Endothelial cell of umbilical vein (primary cell): ENCODE measurements around the gene ALDOA. TPM values are rescaled to one million over a fixed set of nuclear protein-coding genes. Genes with fewer than 3 reads are reported as not detected.

Experiments used
- BruUV-seq: library from RNA; stranded (reverse); fragments of 400-500 nt; replicated peaks from 2 replicates; lab custom pipeline; 2021; lab: Mats Ljungman, UMichigan
- CTCF ChIA-PET: fragments of 300-600, 350-600 bp; sonication (Branson Sonifier 250); formaldehyde crosslinking; loops from one replicate; lab custom pipeline; 2021; ENCODE audit warnings: antibody characterized with exemption, inconsistent platforms; lab: Charles Lee
- POLR2A ChIA-PET: fragments of 300-600, 350-600 bp; sonication (Branson Sonifier 250); formaldehyde crosslinking; loops from one replicate; lab custom pipeline; 2021; ENCODE audit warnings: antibody characterized with exemption, inconsistent platforms; lab: Charles Lee
- DNase-seq: peaks from one replicate; pipeline ENCODE4 v3.0.0-alpha.2; 2011; ENCODE audit warnings: low read depth, low spot score
- FAIRE-seq: peaks from 2 replicates; lab custom pipeline; 2011; peaks lifted over from hg19 to GRCh38; lab: Jason Lieb, UNC
- H2AFZ ChIP-seq: 2 replicates; pipeline ENCODE4 v1.6.0; 2012; ENCODE audit warnings: low read depth, low read length, control low read depth, inconsistent platforms
- H3K27ac ChIP-seq: 2 replicates; pipeline ENCODE4 v1.5.1; 2011; ENCODE audit warnings: low read depth, mild to moderate bottlenecking, control low read depth, low read length, moderate library complexity; ENCODE audit not compliant: insufficient read depth
- H3K27me3 ChIP-seq, 2 experiments: 2 replicates each; pipeline versions ENCODE4 v1.6.0 to v1.6.1; 2011; ENCODE audit warnings: low read length in 2 of 2, mixed read lengths in 1 of 2; ENCODE audit not compliant: control insufficient read depth in 2 of 2, insufficient read depth in 2 of 2
- H3K36me3 ChIP-seq, 2 experiments: 2 replicates in 1 of 2; 3 replicates in 1 of 2; pipeline ENCODE4 v1.5.1; 2011; ENCODE audit warnings: low read length in 2 of 2, mild to moderate bottlenecking in 1 of 2, moderate library complexity in 1 of 2; ENCODE audit not compliant: control insufficient read depth in 2 of 2, insufficient read depth in 2 of 2; ENCODE audit errors: extremely low read depth in 1 of 2
- H3K4me1 ChIP-seq: 3 replicates; pipeline ENCODE4 v1.5.1; 2011; ENCODE audit warnings: mild to moderate bottlenecking, low read length; ENCODE audit not compliant: control insufficient read depth, insufficient read depth; ENCODE audit errors: extremely low read depth
- H3K4me2 ChIP-seq: 2 replicates; pipeline ENCODE4 v1.6.1; 2011; ENCODE audit warnings: low read length, control low read depth, mixed read lengths; ENCODE audit not compliant: insufficient read depth
- H3K4me3 ChIP-seq, 3 experiments: fragments of 200-600 bp in 1 of 3; sonication (generic), shearing (Covaris generic) in 1 of 3; replicated peaks in 1 of 3; 2 replicates each; pipeline ENCODE4 v1.5.1; 2011 to 2016; ENCODE audit warnings: control low read depth in 3 of 3, low read length in 3 of 3, mild to moderate bottlenecking in 2 of 3, inconsistent platforms in 1 of 3, low read depth in 1 of 3, moderate library complexity in 1 of 3; ENCODE audit not compliant: insufficient read depth in 1 of 3
- H3K79me2 ChIP-seq: 2 replicates; pipeline ENCODE4 v1.6.0; 2012; ENCODE audit warnings: low read length, inconsistent platforms; ENCODE audit not compliant: control insufficient read depth, insufficient read depth
- H3K9ac ChIP-seq: replicated peaks from 2 replicates; pipeline ENCODE3; 2011; ENCODE audit warnings: low read length, control low read depth; ENCODE audit not compliant: insufficient read depth; ENCODE audit errors: extremely low read depth
- H3K9me1 ChIP-seq: replicated peaks from 3 replicates; pipeline ENCODE4 v1.6.0; 2011; ENCODE audit warnings: mild to moderate bottlenecking, low read length; ENCODE audit not compliant: control insufficient read depth, insufficient read depth; ENCODE audit errors: extremely low read depth
- H3K9me3 ChIP-seq: replicated peaks from 2 replicates; pipeline ENCODE4 v1.5.1; 2012; ENCODE audit warnings: low read length, inconsistent platforms; ENCODE audit not compliant: control insufficient read depth, insufficient read depth
- H4K20me1 ChIP-seq: replicated peaks from 2 replicates; pipeline ENCODE3; 2011; ENCODE audit warnings: mild to moderate bottlenecking, low read length; ENCODE audit not compliant: control insufficient read depth, insufficient read depth; ENCODE audit errors: extremely low read depth
- CTCF ChIP-seq, 2 donors: IDR thresholded peaks; 1 replicate in 1 of 2; 2 replicates in 1 of 2; pipeline ENCODE4 v1.5.1; 2011; ENCODE audit warnings: low read length in 2 of 2, mild to moderate bottlenecking in 2 of 2, moderate library complexity in 2 of 2, control low read depth in 1 of 2, inconsistent platforms in 1 of 2, low read depth in 1 of 2; ENCODE audit not compliant: insufficient read depth in 1 of 2; ENCODE audit errors: extremely low read depth in 1 of 2
- EZH2 ChIP-seq: IDR thresholded peaks from 2 replicates; pipeline ENCODE4 v1.6.1; 2012; ENCODE audit warnings: borderline replicate concordance, low read depth, mild to moderate bottlenecking, moderate library complexity, low read length, inconsistent platforms; ENCODE audit not compliant: severe bottlenecking
- FOS ChIP-seq: IDR thresholded peaks from 2 replicates; pipeline ENCODE4 v1.6.1; 2011; ENCODE audit warnings: mild to moderate bottlenecking, low read length, moderate library complexity, borderline replicate concordance; ENCODE audit not compliant: insufficient read depth
- GATA2 ChIP-seq: IDR thresholded peaks from 2 replicates; pipeline ENCODE4 v1.7.0; 2011; ENCODE audit warnings: low read depth, mild to moderate bottlenecking, moderate library complexity, mixed read lengths, low read length; ENCODE audit not compliant: insufficient read length, insufficient read depth
- JUN ChIP-seq: IDR thresholded peaks from 2 replicates; pipeline ENCODE4 v1.6.1; 2011; ENCODE audit warnings: borderline replicate concordance, low read depth; ENCODE audit not compliant: insufficient read length, insufficient read depth
- MAX ChIP-seq: IDR thresholded peaks from 2 replicates; pipeline ENCODE4 v1.6.1; 2011; ENCODE audit not compliant: insufficient read depth, insufficient read length
- MYC ChIP-seq: IDR thresholded peaks from one replicate; pipeline ENCODE4 v1.6.1; 2011; ENCODE audit warnings: mild to moderate bottlenecking, low read depth, low read length
- POLR2A ChIP-seq: IDR thresholded peaks from 2 replicates; pipeline ENCODE4 v1.6.1; 2012; ENCODE audit warnings: low read depth, mild to moderate bottlenecking, control low read depth, low read length
- POLR2AphosphoS5 ChIP-seq: IDR thresholded peaks from 2 replicates; pipeline ENCODE4 v1.6.1; 2012; ENCODE audit warnings: low read depth, mild to moderate bottlenecking, control low read depth, low read length, moderate library complexity; ENCODE audit not compliant: insufficient read depth
- dilution Hi-C: fragments of 300-500 bp; cut with MboI; formaldehyde crosslinking; loops from one replicate; pipeline ENCODE4 v1.15.0; 2019; ENCODE audit warnings: low sequenced_read_pairs; ENCODE audit not compliant: extremely low pct_ligation_motif_present
- intact Hi-C: fragments of 100-400 bp; cut with micrococcal nuclease; formaldehyde crosslinking; loops from one replicate; pipeline ENCODE4 v1.10.0; 2022
- polyA plus RNA-seq, 4 experiments: library from polyadenylated mRNA; depleted of rRNA in 3 of 4; stranded (reverse) in 3 of 4; unstranded in 1 of 4; fragments of >200 nt; gene quantifications; 2 replicates each; pipeline versions ENCODE4 v1.2.1 to v1.2.3, GENCODE V29; 2011 to 2012; ENCODE audit warnings: missing spikeins in 1 of 4
- total RNA-seq: library from RNA; stranded (reverse); gene quantifications from 2 replicates; pipeline ENCODE4 v1.2.3, GENCODE V29; 2021

ALDOA gene
- total and polyA plus RNA-seq, 2 donors (not counting 3 experiments of a cell fraction or from before 2014, with no cell fraction given), result 871 to 1,114 TPM

- peaks cover 19 to 20% of the 10 kb centered on the region in 2 experiments for H3K27me3 ChIP-seq
- no peak within 1 kb of the TSS for H2AFZ ChIP-seq
Measured at GRCh38 chr16:30030841-30031413, 34.6 kb upstream of the ALDOA start, which contains the start of gene TLCD3B. TLCD3B (minus strand) TSS chr16:30031271; CDS start chr16:30030527, 744 bp downstream.

GRCh38 chr16:30031477-30031918, 34.1 kb upstream of the ALDOA start:
- no peak overlapping the region for H3K27ac ChIP-seq
- FAIRE-seq (no peak), DNase-seq (no peak)
- no peaks in the 10 kb centered on the region for H3K79me2 ChIP-seq
- ChIA-PET CTCF (interaction anchor here (0.5 to 3.1 kb wide), 29 partner anchors 8 to 567 kb away, joined by 3 to 79 read pairs (median 4); partner anchors contain the start of genes C16orf92, PAGR1, TAOK2 and TBX6), POLR2A (interaction anchor here (0.7 kb wide), 1 partner anchor 34 kb away, joined by 3 read pairs; the partner anchor contains the start of gene ALDOA)
- dilution Hi-C loops (no loop called here), intact Hi-C loops (no loop called here)
- no peaks in the 10 kb centered on the region for H3K36me3 ChIP-seq
- H3K4me3 ChIP-seq, result no peak overlapping the region
- BruUV-seq, result no TSS peak
- H2AFZ ChIP-seq, result no peak overlapping the region
- peaks cover 19 to 20% of the 10 kb centered on the region in 2 experiments for H3K27me3 ChIP-seq
- H4K20me1 ChIP-seq, result no peaks in the 10 kb centered on the region
- no peaks in the 10 kb centered on the region for H3K9me1 ChIP-seq
- TF ChIP-seq GATA2 (no peak), MYC (no peak), EZH2 (no peak), POLR2A (no peak), CTCF (IDR thresholded peaks at IDR 0.05; ENCODE audit: extremely low read depth in 1 of 2, insufficient read depth in 1 of 2, low read depth in 1 of 2, low read length in 2 of 2) (no peak), MAX (no peak), JUN (no peak), POLR2AphosphoS5 (no peak), FOS (no peak)
- H3K9ac ChIP-seq, result no peak overlapping the region
- H3K9me3 ChIP-seq, result no peaks in the 10 kb centered on the region
- no peaks in the 10 kb centered on the region for H3K4me1 ChIP-seq
- no peak overlapping the region for H3K4me2 ChIP-seq

More at GRCh38 chr16:30030841-30031413, 34.6 kb upstream of the ALDOA start, which contains the start of gene TLCD3B:
- no peak for DNase-seq
- no peak for FAIRE-seq
- no peaks in the 10 kb centered on the region for H3K4me1 ChIP-seq
- no peaks in the 10 kb centered on the region for H3K9me1 ChIP-seq
- H3K4me2 ChIP-seq, result no peak within 1 kb of the TSS
- ChIA-PET POLR2A (no interaction called here), CTCF (interaction anchor here (1.2 to 3.1 kb wide), 8 partner anchors 7 to 339 kb away, joined by 3 to 79 read pairs (median 15); partner anchors contain the start of genes C16orf92 and TBX6)
- no peaks in the 10 kb centered on the region for H4K20me1 ChIP-seq
- H3K79me2 ChIP-seq, result no peaks in the 10 kb centered on the region
- no TSS peak for BruUV-seq
- no peak within 1 kb of the TSS for H3K4me3 ChIP-seq
- TF ChIP-seq GATA2 (no peak), EZH2 (peak; percentile 66)
- dilution Hi-C loops, result no loop called here
- no peak within 1 kb of the TSS for H3K27ac ChIP-seq
- H3K9me3 ChIP-seq, result no peaks in the 10 kb centered on the region
- no peak within 1 kb of the TSS for H3K9ac ChIP-seq
- intact Hi-C loops, result no loop called here
- H3K36me3 ChIP-seq, result no peaks in the 10 kb centered on the region
